Stimulated activated CD4-positive, alpha-beta T cell treated with anti-CD3 and anti-CD28 coated beads, TNF-alpha, amount 100 ng/mL, for 48 hours (primary cell): ENCODE data around the gene CCDC196.
"Not testable (repeated sequence)": the region's sequence is repeated elsewhere in the genome, so short reads cannot be mapped to it uniquely, and the experiment has no call there.

Experiments used
- DNase-seq, 3 donors: peaks; one replicate each; pipeline ENCODE4 v3.0.0-alpha.2; 2020; ENCODE audit warnings: low read depth in 3 of 3

CCDC196 gene

DNA sequence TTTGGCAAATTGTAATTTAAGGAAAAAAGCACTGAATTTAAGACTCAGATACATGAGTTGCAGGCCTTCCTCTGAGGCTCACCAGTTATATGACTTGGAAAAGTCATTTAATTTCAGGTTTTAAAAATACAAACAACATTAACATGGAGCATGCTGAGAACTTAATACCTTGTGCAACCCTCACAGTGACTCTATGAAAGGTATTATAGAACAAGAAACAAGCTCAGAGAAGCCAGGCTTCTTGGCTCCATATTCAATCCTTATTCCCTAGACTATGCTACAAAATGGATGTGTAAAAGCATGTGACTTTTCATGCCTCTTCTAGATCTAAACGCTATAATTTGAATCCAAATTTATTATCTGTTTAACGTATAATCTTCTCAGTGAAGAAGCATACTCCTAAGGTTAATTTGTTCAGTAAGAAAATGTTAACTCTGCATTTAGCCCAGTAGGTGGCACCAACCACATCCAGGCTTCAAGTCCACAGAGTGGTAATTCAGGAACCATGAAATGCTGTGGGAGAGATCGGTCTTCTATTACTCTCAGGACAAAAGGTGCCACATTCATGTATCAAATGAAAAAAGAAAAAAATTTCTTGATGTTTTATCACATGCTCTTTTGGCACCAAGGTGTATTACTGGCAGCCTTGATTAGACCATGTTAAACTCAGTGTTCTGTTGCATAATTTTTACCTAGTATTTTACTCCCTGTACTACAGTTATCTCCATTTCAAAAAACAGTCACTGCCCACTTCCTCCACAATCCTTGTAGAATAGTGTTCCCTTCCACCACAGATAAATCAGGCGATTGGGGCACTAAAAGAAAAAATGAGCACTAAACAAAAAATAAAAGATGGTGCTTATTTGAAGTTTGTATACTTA lies 9.3 kb downstream of the CCDC196 start:
- no peak for DNase-seq

DNA sequence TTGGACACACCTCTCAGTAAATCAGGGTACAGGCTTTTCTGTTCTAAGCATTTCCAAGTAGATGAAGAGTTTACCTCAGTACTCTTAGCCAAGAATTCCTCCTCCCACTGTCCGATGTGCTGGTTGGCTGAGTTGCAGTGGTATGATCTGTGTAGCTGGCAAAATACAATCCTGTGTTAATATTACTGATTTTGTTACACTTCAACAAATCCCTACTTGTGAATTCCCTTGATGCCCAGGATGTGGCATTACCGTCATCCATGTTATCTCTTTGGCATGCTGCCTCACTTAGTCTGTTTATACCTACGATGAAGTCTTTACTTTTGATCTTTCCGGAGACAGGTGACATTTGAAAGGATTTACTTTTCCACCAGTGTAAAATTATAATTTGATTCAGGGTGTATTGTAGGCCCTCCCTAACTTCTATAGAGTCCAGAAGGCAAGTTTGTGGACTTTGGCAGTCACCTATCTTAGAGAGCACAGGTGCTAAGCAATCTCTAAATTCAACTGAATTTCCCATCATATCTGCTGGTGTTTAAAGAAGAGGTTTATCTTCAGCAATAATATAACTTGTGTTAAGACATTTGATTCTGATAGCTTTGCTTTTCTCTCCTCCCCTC lies 10.1 kb downstream of the CCDC196 start:
- no peak for DNase-seq

DNA sequence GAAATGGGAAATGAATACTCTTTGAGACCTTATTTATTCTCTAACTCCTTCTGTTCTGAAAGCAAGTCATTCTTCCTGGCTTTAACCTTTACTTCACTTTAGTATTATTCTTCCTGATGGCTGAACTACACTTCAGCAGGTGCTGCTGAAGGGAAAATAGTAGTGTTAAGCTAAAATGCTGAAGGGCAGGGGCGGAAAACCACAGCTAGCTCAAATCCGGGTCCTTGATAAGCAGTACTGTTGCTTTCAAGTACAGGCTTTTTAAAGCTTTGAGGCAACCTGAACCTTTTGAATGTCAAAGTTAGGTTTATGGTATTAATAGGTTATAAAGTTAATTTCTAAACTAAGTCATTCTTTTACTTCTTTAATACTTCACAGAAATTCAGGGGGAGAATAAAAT lies 10.7 kb downstream of the CCDC196 start:
- DNase-seq: no peak

DNA sequence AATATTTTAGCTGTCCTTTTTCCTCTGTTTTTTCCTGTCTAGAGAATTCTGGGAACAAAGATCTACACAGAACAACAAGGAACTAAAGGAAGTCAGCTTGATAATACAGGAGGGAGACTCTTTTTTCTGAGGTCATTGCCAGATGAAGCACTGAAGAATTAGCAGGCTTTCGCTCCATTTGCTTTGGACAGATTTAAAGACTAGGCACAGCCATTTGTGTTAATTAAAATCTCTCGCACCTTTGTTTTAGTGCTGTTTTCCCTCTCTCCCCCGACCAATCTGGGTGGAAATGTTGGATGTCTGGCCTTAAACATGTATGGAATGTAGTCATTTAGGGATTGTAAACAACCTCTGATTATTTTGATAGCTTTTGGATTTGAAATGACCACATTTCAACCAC lies 12.1 kb downstream of the CCDC196 start:
- no peak for DNase-seq

DNA sequence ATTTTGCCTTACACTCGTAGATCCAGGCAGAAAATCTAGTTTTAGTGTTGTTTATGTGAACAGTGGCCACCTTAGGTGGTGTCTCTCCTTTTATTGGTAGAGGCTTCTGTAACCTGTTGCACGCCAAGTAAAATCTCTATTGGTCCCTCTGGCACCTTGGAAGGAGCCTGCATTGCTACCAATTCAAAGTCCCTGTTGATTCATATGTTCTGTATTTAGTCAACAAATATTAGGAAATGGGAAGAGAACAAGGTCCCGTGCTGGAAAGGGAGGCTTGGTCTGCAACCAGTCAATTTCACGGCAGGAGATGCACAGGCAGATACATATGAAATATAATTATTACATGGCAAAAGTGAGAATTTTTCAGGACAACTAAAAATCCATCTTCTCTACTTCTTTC lies 15.4 kb downstream of the CCDC196 start:
- no peak for DNase-seq

DNA sequence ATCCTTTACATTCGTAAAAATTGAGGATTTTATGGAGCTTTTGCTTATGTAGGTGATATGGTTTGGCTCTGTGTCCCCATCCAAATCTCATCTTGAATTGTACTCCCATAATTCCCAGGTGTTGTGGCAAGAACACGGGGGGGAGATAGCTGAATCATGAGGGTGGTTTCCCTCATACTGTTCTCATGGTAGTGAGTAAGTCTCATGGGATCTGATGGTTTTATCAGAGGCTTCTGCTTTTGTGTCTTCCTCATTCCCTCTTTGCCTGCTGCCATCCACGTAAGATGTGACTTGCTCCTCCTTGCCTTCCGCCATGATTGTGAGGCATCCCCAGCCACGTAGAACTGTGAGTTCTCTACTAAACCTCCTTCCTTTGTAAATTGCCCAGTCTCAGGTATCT lies 16.7 kb downstream of the CCDC196 start:
- DNase-seq: not testable (repeated sequence)

DNA sequence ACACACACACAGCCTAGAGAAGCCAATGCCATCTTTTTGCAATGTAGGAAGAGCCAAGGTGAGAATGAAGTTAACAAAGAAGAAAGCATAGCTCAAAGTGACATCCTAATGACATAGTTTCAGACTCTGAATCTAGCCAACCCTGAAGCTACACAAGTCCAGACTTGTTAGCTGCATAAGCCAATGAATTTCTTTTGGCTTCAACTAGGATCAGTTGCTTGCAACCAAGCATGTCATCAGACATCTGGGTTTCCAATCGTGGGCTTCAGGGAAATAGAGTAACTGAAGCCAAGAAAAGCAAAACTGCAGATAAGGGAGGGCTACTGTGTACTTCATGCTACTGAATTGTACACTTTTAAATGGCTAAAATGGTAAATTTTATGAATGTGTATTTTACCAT lies 17.4 kb downstream of the CCDC196 start:
- no peak for DNase-seq

DNA sequence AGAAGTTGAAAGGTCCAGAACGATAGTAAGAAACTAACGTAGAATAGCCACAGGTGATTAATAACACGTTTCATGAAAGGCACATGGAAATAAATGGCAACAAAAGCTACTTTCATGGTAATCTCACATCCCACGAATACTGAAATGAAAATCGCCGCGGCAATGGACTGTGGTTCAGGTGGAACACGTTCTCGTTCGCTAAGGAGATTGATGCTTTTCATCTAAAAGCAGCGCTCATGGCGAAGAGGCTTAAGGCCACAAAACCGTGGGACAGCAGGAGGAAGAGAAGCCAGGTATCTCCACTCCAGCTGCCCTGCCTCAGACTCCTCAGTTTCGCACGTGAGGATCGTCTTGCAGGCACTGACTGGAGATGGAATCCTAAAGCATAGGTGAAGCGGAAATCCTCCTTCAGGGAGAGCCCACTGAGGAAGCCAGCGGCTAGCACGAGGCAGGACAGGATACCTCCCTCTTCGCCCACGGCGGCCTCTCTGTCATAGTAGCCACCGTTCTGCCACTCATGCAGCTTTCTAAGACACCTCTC lies 21.1 kb downstream of the CCDC196 start:
- no peak for DNase-seq

DNA sequence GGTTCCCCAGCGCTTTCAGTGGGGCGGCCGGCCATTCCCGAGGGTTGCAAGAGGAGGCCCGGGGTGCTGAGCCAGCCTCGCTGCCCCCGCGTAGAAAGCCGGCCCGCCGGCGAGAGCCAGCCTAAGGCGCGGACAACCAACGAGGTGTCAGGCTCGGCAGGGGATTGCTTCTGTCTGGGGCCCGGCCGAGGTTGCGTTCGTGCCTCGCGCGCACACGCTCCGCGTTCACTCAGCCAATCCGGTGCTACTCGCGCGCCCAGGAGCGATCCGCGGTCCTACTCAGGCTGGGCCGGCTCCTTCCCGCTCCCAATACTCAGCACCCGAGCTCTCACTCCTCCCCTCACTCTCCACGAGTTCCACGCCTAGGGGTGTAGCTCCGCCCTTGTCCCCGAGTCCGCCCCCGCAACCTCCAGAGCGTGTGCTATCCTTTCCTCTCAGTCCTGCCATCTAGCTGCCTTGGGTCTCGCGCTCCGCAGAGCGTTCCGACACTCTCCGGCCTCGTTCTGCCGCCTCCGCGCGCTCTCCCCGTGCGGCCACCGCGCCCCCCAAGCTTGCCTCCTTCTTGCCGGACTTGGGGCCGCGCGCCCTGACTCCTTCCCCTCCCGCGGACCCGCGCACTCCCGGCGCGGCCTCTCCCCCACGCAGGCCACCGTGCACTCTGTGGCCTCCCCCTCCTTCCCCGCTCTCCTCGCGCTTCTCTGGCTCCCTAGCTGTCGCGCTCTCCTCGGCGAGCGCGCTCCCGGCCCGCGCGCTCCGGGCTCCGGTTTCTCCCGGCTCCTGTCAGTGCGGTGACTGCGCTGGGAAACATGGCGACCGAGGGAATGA lies 21.8 kb downstream of the CCDC196 start, which contains the start of gene GPHN:
Gene GPHN, plus strand, starts transcription at position 426 of the 825 bp plus-strand sequence.
- DNase-seq: peak; percentile 83 to 89 (median 89)

DNA sequence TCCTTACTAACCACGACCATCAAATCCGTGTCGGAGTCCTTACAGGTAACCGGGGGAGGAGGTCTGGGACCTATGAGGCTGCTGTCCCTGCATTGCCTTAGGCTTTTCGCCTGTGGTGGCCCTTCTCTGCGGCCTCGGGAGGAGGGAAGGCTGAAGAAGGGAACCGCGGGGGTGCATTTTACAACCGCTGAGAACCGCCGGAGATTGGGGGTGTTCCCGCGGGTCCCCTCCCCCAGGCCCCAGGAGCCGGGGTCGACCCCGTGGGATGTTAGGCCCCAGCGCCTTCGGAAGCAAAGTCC lies 22.3 kb downstream of the CCDC196 start:
- DNase-seq: no peak

DNA sequence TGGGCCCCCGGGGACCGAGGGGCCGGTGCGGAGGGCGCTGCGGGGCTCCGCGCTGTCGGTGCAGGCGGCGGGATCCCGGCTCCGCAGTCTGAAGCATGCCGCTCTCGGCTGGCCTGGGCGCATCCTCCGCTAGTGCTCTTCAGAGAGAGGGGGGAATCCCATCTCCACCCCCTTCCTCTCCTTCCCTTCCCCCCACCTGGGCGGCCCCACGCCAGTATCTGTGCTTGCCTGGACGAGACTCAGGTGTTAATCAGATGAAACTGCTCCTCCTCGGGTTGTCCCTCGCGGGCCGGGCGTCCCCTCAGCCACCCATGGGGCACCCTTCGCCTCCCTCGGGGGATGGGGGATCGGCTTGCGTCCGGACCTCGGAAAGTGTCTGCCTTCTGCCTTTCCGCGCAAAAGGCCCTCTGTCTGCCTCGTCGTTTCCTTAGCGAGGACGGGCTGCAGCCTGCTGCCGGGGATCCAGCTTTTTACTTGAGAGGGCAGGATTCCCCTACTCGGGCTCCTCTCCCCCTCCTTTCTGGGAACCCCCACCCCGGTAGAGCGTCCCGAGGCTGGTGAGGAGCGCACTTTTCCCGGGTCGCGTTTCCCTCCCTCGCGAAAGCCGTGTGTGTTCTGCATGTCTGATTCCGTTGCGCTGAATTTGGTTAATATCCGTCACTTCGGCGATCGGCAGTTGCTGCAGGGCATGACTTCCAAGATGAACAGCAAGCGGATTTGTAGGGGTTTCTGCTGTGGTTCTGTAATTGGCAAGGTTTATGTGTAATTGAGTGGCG lies 22.9 kb downstream of the CCDC196 start:
- peak in 1 of 3 donors; percentile 35 for DNase-seq

DNA sequence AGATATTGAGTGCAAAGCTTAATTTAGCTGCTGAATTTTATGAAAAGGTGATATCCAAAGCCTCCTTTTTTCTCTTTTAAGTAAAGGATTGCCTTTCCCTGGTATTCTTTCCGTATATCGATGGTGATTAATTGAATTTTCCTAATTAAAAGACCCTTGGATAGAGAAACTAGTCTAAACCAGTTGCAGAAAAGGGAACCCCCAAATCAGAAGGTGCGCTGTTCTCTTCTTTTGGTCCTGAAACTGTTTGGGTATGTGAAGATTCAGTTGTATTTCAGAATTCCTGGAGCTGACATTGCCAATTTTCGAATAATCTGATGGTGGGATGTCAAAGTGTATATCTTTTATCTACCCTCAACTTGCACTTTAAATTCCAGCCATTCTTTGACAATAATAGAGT lies 23.7 kb downstream of the CCDC196 start:
- no peak for DNase-seq

DNA sequence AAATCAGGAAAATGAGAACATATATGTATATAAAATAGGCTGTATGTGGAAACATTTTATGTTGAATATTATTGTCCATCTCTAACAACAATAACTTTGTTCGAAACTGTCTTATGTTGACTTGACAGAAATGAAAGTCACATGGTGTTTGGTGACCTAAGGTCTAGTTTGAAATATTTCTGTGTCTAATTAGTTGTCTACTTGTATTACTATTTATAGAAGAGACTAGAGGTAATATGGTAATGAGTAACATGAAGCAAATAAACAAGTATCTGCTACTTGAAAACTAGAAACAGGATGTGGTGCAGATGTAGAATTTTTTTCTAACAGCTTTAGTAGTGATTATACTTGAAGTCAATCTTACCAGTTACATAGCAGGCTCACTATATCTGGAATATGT lies 25.7 kb downstream of the CCDC196 start:
- DNase-seq: no peak

DNA sequence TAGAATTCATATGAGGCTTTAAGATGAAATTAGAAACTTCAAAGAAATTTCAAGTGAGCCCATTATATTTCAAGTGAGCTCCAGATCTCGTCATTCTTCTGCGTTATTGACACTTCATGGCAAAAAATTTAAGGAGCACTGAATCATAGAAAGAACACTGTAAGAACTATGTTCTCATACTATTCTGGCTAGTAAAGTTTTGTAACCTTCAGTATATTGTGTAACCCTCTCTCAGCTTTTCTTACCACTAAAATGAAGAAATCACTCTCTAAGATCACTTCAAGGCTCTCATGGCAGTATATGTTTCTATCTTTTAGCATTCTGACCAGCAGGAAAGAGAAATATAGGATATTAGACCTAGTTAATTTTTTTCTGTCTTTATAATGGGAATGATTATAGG lies 28.0 kb downstream of the CCDC196 start:
- DNase-seq: no peak

DNA sequence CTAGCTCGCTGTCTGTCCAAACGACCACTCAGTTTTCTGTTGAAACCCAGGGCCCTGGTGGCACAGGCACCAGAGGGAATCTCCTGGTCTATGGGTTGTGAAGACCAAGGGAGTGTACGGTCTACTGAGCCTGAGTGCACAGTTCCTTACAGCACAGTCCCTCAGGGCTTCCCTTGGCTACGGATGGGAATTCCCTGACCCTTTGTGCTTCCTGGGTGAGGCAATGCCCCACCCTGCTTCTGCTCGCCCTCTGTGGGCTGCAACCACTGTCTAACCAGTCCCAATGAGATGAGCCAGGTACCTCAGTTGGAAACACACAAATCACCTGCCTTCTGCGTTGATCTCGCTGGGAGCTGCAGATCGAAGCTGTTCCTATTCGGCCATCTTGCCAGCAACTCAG lies 44.4 kb downstream of the CCDC196 start:
- no peak for DNase-seq

DNA sequence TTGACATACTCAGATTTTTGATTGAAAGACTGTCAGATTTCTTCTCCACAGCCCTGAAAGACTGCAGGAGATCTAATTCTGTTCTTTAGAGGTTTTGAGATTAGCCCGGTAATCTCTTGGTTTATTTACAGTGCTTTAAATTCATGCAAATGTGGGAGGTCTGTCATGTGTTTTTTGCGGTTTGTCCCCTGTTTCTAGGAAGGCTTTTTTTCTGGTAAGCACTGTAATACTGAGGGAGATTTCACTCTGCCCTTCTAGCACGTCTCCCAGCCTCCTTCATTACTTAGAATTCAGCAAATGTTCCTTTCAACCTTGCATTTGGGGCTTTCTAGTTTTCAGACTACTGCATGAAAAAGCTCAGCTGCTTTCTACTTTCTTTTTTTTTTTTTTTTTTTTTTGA lies 52.9 kb downstream of the CCDC196 start:
- DNase-seq: peak in 1 of 3 donors; percentile 0

DNA sequence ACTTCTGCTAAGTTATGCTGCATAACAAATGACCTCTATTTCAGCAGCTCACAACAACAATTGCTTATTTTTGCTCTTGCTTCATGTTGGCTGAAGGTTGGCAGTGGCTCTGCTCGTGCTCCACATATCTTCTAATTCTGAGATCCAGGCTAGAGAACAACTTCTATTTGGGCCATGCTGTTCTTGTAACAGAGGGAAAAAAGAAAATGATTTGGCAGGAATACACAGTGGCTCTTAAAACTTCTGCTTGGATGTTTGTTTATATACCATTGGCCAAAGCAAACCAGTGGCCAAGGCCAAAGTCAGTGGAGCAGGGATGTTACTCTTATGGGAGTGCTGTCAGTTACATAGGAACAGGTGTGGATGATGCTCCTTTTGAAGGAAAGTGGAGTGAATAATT lies 53.9 kb downstream of the CCDC196 start:
- no peak for DNase-seq

DNA sequence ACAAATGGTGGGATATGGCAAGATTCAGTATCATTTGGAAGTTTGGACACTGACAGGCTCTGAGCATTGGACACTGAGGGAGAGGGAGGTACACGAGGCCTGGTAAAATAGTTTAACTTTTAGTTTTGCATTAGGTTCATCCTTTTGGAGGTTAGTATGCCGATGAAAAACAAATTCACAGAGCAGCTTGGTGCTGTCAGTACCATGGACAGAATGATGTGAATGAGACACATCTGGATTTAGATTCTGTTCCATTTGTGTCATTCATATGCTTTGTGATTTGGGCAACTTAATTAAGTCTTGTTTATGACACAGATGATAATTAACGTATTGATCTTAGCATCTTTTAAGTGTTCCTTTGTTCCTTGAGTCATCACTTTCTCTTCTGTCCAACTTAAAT lies 55.5 kb downstream of the CCDC196 start:
- no peak for DNase-seq

DNA sequence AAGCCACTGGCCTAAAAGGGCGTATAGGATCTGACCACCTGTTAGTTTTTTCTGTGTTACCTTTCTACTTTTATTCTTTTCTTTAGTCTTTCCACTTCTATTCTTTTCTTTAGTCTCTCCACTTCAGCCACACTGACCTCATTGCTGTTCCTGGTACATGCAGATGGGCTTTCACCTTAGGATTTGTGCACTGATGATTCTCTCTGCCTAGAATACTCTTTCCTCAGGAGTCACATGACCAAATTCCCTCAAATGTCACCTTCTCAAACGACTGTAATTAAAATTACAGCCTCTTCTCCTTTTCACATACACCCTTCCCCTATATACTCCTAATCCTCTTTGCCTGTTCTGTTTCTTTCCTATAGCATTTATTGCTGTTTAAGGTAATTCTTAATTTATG lies 57.8 kb downstream of the CCDC196 start:
- no peak for DNase-seq

DNA sequence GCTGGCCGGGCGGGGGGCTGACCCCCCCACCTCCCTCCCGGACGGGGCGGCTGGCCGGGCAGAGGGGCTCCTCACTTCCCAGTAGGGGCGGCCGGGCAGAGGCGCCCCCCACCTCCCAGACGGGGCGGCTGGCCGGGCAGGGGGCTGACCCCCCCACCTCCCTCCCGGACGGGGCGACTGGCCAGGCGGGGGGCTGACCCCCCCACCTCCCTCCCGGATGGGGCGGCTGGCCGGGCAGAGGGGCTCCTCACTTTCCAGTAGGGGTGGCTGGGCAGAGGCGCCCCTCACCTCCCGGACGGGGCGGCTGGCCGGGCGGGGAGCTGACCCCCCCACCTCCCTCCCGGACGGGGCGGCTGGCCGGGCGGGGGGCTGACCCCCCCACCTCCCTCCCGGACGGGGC lies 59.0 kb downstream of the CCDC196 start:
- not testable (repeated sequence) for DNase-seq

DNA sequence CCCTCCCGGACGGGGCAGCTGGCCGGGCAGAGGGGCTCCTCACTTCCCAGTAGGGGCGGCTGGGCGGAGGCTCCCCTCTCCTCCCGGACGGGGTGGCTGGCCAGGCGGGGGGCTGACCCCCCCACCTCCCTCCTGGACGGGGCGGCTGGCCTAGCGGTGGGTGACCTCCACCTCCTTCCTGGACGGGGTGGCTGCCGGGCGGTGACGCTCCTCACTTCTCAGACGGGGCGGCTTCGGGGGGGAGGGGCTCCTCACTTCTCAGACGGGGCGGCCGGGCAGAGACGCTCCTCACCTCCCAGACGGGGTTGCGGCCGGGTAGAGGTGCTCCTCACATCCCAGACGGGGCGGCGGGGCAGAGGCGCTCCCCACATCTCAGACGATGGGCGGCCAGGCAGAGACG lies 59.6 kb downstream of the CCDC196 start:
- not testable (repeated sequence) for DNase-seq
